Right lobe of liver (tissue), 6 donors: ENCODE data around the gene CELF2. TPM values are rescaled to one million over a fixed set of nuclear protein-coding genes. Genes with fewer than 3 reads are reported as not detected.

Experiments
- ATAC-seq, 4 donors: fragments of 200-7000 bp; cut with Tn5 transposase; one replicate each; pipeline ENCODE4 v1.9.1; 2020; ENCODE audit warnings: mild to moderate bottlenecking in 4 of 4, moderate library complexity in 4 of 4
- DNase-seq, 3 donors: peaks; one replicate each; pipeline ENCODE4 v3.0.0-alpha.2; 2020
- H3K27ac ChIP-seq, 3 donors: fragments of 200-600 bp; one replicate each; pipeline ENCODE4 v1.8.0; 2022
- H3K27me3 ChIP-seq, 2 donors: fragments of 200-600 bp; one replicate each; pipeline ENCODE4 v1.8.0; 2022
- H3K36me3 ChIP-seq, 4 donors: fragments of 200-600 bp; sonication (generic) in 1 of 4; one replicate each; pipeline versions ENCODE4 v1.5.1 to v1.8.0; 2017 to 2022; ENCODE audit warnings: control low read depth in 1 of 4
- H3K4me1 ChIP-seq, 4 donors: fragments of 200-600 bp; sonication (generic) in 1 of 4; one replicate each; pipeline versions ENCODE4 v1.5.1 to v1.8.0; 2017 to 2022; ENCODE audit warnings: control low read depth in 1 of 4
- H3K4me3 ChIP-seq, 3 donors: fragments of 200-600 bp; one replicate each; pipeline ENCODE4 v1.8.0; 2022
- H3K9me3 ChIP-seq, 4 donors: fragments of 200-600 bp; sonication (generic) in 1 of 4; one replicate each; pipeline versions ENCODE4 v1.5.1 to v1.8.0; 2017 to 2022; ENCODE audit warnings: control low read depth in 1 of 4
- CTCF ChIP-seq, 4 donors: fragments of 200-600 bp in 3 of 4; fragments of 450-650 bp in 1 of 4; IDR thresholded peaks; one replicate each; pipeline versions ENCODE4 v1.5.1 to v1.8.0; 2016 to 2022; ENCODE audit warnings: antibody characterized with exemption in 4 of 4, mild to moderate bottlenecking in 2 of 4
- POLR2A ChIP-seq: fragments of 450-650 bp; IDR thresholded peaks from one replicate; pipeline ENCODE4 v1.6.1; 2017; ENCODE audit warnings: antibody characterized with exemption, mild to moderate bottlenecking
- WGBS: methylation state at CpG from one replicate; pipeline ENCODE4 v1.1.6; 2018; ENCODE audit warnings: low coverage, low lambda C conversion rate; ENCODE audit not compliant: insufficient coverage; ENCODE audit errors: missing lambda C conversion rate; 5-methylcytosine and 5-hydroxymethylcytosine counted together
- intact Hi-C, 2 donors: fragments of 100-400 bp; cut with DNase I; formaldehyde crosslinking; loops; one replicate each; pipeline versions ENCODE4 v1.11.2 to v1.14.1; 2022
- total RNA-seq, 6 experiments: library from RNA; depleted of rRNA in 2 of 6; stranded (reverse); fragments of >200 nt in 2 of 6; fragmentation: NEBNext Ultra II Directional in 3 of 6; extraction: Animal tissue kit (Norgen Biotek cat#: 25700) in 3 of 6; gene quantifications; one replicate each; pipeline versions ENCODE4 v1.1.0 to v1.2.4, GENCODE V29; 2016 to 2023
- donor health status: DM: no; HTN: yes; CAD: no.
- donor health status: DM: no; HTN: no; CAD: no.
- donor health status: DM: no; HTN: no; CAD: no.
- donor health status: DM: no; HTN: yes; CAD: no.
- donor health status: DM: no; HTN: yes; CAD: no.

Gene CELF2
- total RNA-seq, 6 experiments from 2014 or later = 2.4 to 6.2 (median 3.7) TPM

- 41% methylated on average over 14 of the region's 17 CpGs for WGBS
- H3K4me1 ChIP-seq = no peaks in the 10 kb centered on the region
- intact Hi-C loops = no loop called here
- no peaks in the 10 kb centered on the region for H3K9me3 ChIP-seq
- H3K27ac ChIP-seq = no peak overlapping the region
- DNase-seq (no peak), ATAC-seq (peak; percentile 57 to 66 (median 59))
- no peak overlapping the region for H3K4me3 ChIP-seq
- no peak for TF ChIP-seq POLR2A
- no peaks in the 10 kb centered on the region for H3K36me3 ChIP-seq
- H3K27me3 ChIP-seq = no peaks in the 10 kb centered on the region
Measured at GRCh38 chr10:11178606-11179515, 161.2 kb downstream of the CELF2 start.

DNA sequence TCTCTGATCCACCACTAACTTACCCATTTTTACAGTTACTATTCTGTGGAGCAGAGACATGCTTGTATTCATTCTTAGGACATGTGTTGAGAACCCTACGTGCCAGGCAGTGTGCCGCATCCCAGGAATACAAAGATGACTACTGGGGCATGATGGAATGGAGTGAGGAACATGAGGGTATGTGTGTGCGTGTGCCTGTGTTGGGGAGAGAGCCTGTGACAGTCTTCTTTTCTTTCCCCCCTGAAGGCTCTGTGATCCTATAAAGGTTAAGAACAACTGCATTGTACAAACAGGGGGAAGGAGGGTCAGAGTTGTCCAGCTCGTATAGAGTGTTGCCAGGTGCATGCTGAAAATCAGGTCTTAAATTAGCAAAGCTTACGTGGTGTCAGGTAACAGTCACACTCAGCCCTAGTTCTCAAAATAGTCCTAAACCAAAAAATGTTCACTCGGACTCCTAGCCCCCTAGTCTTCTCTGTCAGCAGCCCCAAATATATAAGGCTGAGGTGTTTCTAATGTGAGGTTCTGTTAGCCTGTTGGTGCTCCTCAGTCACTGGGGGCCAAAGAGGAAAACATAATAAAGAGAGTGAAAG, 161.9 kb downstream of the CELF2 start:
- TF ChIP-seq CTCF (IDR thresholded peaks at IDR 0.05) (no peak), POLR2A (no peak)
- 43% methylated on average over 5 of the region's 6 CpGs for WGBS
- Histone ChIP-seq H3K9me3 (no peaks in the 10 kb centered on the region), H3K27me3 (no peaks in the 10 kb centered on the region), H3K4me3 (no peak overlapping the region), H3K27ac (no peak overlapping the region), H3K36me3 (no peaks in the 10 kb centered on the region), H3K4me1 (no peaks in the 10 kb centered on the region)
- DNase-seq = no peak
- intact Hi-C loops = no loop called here
- ATAC-seq = no peak

GRCh38 chr10:11180228-11180627, 162.6 kb downstream of the CELF2 start:
- DNase-seq = no peak
- TF ChIP-seq POLR2A (no peak), CTCF (IDR thresholded peaks at IDR 0.05) (no peak)
- no peak overlapping the region for H3K27ac ChIP-seq
- H3K4me1 ChIP-seq = no peaks in the 10 kb centered on the region
- no peaks in the 10 kb centered on the region for H3K36me3 ChIP-seq
- 38% methylated on average over 9 of the region's 14 CpGs for WGBS
- no peaks in the 10 kb centered on the region for H3K9me3 ChIP-seq
- H3K27me3 ChIP-seq = no peaks in the 10 kb centered on the region
- intact Hi-C loops = no loop called here
- peak; percentile 44 to 57 (median 54) for ATAC-seq
- H3K4me3 ChIP-seq = no peak overlapping the region

DNA sequence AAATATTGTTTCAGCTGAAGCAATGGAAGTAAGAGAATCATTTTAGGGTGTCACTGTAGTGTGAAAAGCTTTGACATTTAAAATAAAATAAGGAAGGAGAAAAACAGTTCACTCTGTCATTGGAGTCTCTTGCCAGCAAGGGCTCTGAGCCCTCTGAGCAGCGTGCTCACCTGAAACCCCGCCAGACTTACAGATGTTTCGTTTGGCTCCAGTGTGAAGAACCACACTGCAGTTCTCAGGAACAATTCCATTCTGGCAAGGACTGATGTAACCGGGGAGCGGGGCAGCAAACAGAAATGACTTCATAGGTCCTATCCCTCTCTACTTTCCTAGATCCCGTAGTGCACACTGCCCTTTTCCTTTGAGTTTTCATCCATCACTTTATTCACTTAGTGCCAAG, 164.3 kb downstream of the CELF2 start:
- H3K4me1 ChIP-seq = no peaks in the 10 kb centered on the region
- TF ChIP-seq POLR2A (no peak), CTCF (IDR thresholded peaks at IDR 0.05) (no peak)
- ATAC-seq (no peak), DNase-seq (no peak)
- no peaks in the 10 kb centered on the region for H3K9me3 ChIP-seq
- WGBS = 68% methylated on average over 5 of the region's 6 CpGs
- H3K36me3 ChIP-seq = no peaks in the 10 kb centered on the region
- H3K4me3 ChIP-seq = no peak overlapping the region
- intact Hi-C loops = no loop called here
- no peaks in the 10 kb centered on the region for H3K27me3 ChIP-seq
- no peak overlapping the region for H3K27ac ChIP-seq

DNA sequence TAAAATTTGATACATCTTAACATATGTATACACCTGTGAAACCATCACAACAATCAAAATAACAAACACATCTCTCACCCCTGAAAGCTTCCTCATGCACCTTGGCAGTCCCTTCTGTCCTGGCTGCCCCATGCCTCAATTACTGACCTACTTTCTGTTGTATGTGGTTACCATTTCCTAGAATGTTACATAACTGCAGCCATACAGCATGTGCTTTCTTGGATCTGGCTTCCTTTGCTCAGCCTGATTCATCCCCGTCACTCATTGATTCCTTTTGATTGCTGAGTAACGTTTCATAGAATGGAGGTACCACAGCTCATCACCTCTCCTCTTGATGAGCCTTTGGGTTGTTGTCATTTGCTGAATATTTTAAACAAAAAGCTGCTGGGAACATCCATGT, 165.3 kb downstream of the CELF2 start:
- no peak overlapping the region for H3K27ac ChIP-seq
- no peaks in the 10 kb centered on the region for H3K36me3 ChIP-seq
- 13% methylated on average over 2 of the region's 2 CpGs for WGBS
- no peak overlapping the region for H3K4me3 ChIP-seq
- H3K9me3 ChIP-seq = no peaks in the 10 kb centered on the region
- DNase-seq (no peak), ATAC-seq (no peak)
- intact Hi-C loops = no loop called here
- TF ChIP-seq CTCF (IDR thresholded peaks at IDR 0.05) (no peak), POLR2A (no peak)
- H3K27me3 ChIP-seq = no peaks in the 10 kb centered on the region
- H3K4me1 ChIP-seq = no peaks in the 10 kb centered on the region
